CD4-positive, alpha-beta T cell treated with Interleukin-17A for 1 hour (primary cell): Measurements from ENCODE around the gene KRTAP1-4.
"Not testable (repeated sequence)": the region's sequence is repeated elsewhere in the genome, so short reads cannot be mapped to it uniquely, and the experiment has no call there.

Experiments
- DNase-seq: peaks from one replicate; pipeline ENCODE4 v3.0.0-alpha.2; 2020

The KRTAP1-4 gene

DNA sequence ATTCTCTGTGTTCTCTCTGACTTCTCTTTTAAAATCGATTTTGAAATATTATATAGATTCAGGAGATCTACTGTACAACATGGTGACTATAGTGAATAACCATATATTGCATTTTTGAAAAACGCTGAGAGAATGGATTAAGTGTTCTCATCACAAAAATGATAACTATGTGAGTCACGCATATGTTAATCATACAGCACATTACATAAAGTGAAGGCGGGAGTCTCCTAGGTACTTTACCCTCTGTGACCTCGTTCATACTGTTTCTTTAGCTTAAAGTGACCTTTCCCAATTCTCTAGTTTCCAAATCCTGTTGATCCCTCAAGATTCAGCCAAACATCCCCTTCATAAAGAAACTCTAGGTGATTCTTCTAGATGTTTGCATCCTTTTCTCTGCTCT, 27.2 kb downstream of the KRTAP1-4 start:
- no peak for DNase-seq

GRCh38 chr17:41001795-41002194, 28.2 kb downstream of the KRTAP1-4 start:
- no peak for DNase-seq

DNA sequence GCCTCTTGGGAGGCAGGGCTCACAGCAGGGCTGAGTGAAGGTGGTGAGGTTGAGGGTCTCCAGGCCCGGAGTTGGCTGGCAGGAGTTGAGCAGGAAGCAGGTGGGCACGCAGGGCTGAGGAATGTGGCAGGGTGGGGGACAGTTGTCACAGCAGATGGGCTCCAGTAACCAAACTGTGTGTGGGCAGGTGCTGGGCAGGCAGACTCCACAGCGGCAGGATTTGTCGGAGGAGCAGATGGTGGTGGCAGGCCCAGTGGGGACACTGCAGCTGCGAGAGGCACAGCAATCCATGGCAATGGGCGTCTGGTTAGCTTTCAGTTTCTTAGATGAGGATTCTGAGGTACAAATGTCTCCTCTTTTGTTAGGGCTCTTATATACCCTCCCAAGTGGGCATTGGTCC, 30.4 kb downstream of the KRTAP1-4 start, which contains the start of gene KRTAP3-2:
Gene KRTAP3-2 (minus strand): TSS at position 344 of the 400 bp plus-strand sequence. CDS start 53 bp downstream, at position 291.
- DNase-seq = not testable (repeated sequence)

- no peak for DNase-seq
These were observed 32.6 kb downstream of the KRTAP1-4 start for GRCh38 chr17:40997361-40997760.

- no peak for DNase-seq
These were observed 33.2 kb downstream of the KRTAP1-4 start for GRCh38 chr17:40996829-40997228.

GRCh38 chr17:40995116-40995515, 34.9 kb downstream of the KRTAP1-4 start:
- no peak for DNase-seq

- no peak for DNase-seq
These were observed 36.2 kb downstream of the KRTAP1-4 start, which contains the start of gene KRTAP3-3 for GRCh38 chr17:40993839-40994238. Gene KRTAP3-3 (minus strand): TSS chr17:40994164. CDS start chr17:40994097, 67 bp downstream.

GRCh38 chr17:40993084-40993483, 36.9 kb downstream of the KRTAP1-4 start:
- no peak for DNase-seq

DNA sequence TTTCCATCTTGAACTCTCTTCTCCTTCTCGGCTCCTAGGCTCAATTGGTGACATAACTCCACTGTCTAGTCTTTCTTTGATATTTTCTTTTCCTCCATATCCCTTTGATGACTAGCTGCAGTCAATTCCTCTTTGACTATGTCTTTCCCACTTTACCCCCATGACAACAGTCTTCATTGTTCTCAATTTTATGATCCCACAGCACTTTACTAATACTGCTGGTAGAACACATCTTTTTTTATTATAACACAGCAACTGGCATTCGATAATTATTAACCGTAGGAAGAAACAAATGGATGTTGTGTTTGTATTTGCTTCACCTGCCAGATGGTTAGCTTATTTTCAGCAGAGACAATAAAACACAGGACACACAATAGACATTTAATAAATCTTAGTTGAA, 37.3 kb downstream of the KRTAP1-4 start:
- no peak for DNase-seq

DNA sequence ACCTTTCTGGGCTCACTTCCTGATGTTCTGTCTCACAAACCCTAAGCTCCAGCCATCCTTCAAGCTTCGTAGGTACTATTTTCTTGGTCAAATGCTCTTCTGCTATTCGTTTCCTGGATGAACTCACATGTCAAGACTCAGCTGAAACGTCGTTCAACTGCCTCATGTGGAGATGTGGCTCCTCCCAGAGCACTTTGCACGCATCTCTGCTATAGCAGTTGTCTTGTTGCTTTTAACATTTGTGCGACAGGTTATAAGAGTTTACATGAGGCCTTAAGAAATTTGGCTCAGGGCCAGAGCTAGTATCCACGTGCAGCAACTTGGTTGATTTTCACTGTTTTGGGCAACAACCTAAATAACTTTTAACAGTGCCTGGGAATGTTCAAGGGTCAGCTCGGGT, 43.1 kb downstream of the KRTAP1-4 start:
- DNase-seq = no peak

GRCh38 chr17:40984226-40984625, 45.8 kb downstream of the KRTAP1-4 start, which contains the start of gene KRT40:
Gene KRT40 (minus strand): TSS chr17:40984326. CDS start chr17:40984273, 53 bp downstream.
- no peak for DNase-seq

- DNase-seq = no peak
These were observed 48.9 kb downstream of the KRTAP1-4 start for GRCh38 chr17:40981115-40981514.

DNA sequence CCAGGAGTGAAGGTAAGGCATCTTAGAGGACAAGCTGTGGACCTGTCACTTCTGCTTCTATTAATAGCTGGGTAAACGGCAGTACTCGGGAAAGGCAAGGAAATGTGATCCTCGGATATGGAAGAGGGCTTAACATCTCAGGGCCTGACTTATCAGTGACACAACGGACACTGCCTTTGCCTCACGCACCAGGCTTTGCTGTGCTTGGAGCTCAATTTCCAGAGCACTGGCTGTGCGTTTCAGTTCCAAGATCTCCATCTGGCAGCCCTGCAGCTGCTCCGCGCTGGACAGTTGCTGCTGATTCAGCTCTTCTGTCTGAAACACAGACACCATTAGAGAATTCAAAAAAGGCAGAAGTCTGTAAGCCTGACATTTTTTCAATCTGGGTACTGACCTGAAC, 49.4 kb downstream of the KRTAP1-4 start:
- DNase-seq = no peak

- DNase-seq = no peak
These were observed 49.9 kb downstream of the KRTAP1-4 start for GRCh38 chr17:40980117-40980516.
